Vagina (tissue), 2 donors: Measurements from ENCODE around the gene PTPN14. TPM values are rescaled to one million over a fixed set of nuclear protein-coding genes. Genes with fewer than 3 reads are reported as not detected.

Experiments used
- DNase-seq, 2 donors: peaks; one replicate each; pipeline ENCODE4 v3.0.0-alpha.2; 2017; ENCODE audit errors: extremely low spot score in 2 of 2
- H3K27ac ChIP-seq: fragments of 200-600 bp; sonication (generic); one replicate; pipeline ENCODE4 v1.5.1; 2019
- H3K27me3 ChIP-seq: fragments of 200-600 bp; sonication (generic); one replicate; pipeline ENCODE4 v1.5.1; 2019
- H3K36me3 ChIP-seq, 2 donors: fragments of 200-600 bp; sonication (generic); one replicate each; pipeline ENCODE4 v1.5.1; 2017 to 2019
- H3K4me1 ChIP-seq: fragments of 200-600 bp; sonication (generic); one replicate; pipeline ENCODE4 v1.5.1; 2019
- H3K4me3 ChIP-seq, 2 donors: fragments of 200-600 bp; sonication (generic); 1 replicate in 1 of 2; 2 replicates in 1 of 2; pipeline ENCODE4 v1.5.1; 2016 to 2019
- H3K9me3 ChIP-seq: fragments of 200-600 bp; sonication (generic); one replicate; pipeline ENCODE4 v1.5.1; 2019
- CTCF ChIP-seq, 3 experiments: fragments of 450-650 bp in 2 of 3; fragments of 200-600 bp in 1 of 3; sonication (generic) in 1 of 3; IDR thresholded peaks; one replicate each; pipeline ENCODE4 v1.5.1; 2017 to 2019; ENCODE audit warnings: antibody characterized with exemption in 3 of 3, mild to moderate bottlenecking in 2 of 3, moderate library complexity in 2 of 3
- POLR2A ChIP-seq, 2 donors: fragments of 450-650 bp; IDR thresholded peaks; one replicate each; pipeline ENCODE4 v1.6.1; 2017; ENCODE audit warnings: antibody characterized with exemption in 2 of 2, mild to moderate bottlenecking in 2 of 2, moderate library complexity in 2 of 2
- POLR2AphosphoS5 ChIP-seq, 2 donors: sonication (generic); formaldehyde crosslinking; IDR thresholded peaks; one replicate each; pipeline ENCODE4 v1.9.0; 2017; ENCODE audit warnings: antibody characterized with exemption in 2 of 2, mild to moderate bottlenecking in 2 of 2, low read depth in 1 of 2; ENCODE audit not compliant: insufficient read depth in 1 of 2
- intact Hi-C: fragments of 100-400 bp; cut with DNase I; formaldehyde crosslinking; loops from one replicate; pipeline ENCODE4 v1.15.1; 2023
- total RNA-seq: library from RNA; depleted of rRNA; stranded (reverse); fragments of >200 nt; gene quantifications from one replicate; pipeline ENCODE4 v1.2.3, GENCODE V29; 2016

Gene PTPN14
- total RNA-seq, 1 donor from 2014 or later = 24.3 TPM

GRCh38 chr1:214328770-214329469 lies 222.5 kb downstream of the PTPN14 start:
- Histone ChIP-seq H3K4me1 (peaks cover 18% of the 10 kb centered on the region), H3K4me3 (no peak overlapping the region), H3K27ac (no peak overlapping the region), H3K36me3 (no peaks in the 10 kb centered on the region), H3K9me3 (no peaks in the 10 kb centered on the region), H3K27me3 (no peaks in the 10 kb centered on the region)
- DNase-seq = no peak
- intact Hi-C loops = no loop called here
- TF ChIP-seq POLR2AphosphoS5 (IDR thresholded peaks at IDR 0.05; ENCODE audit: insufficient read depth in 1 of 2, low read depth in 1 of 2) (no peak), POLR2A (IDR thresholded peaks at IDR 0.05) (no peak), CTCF (IDR thresholded peaks at IDR 0.05) (peak; percentile 83 to 95 (median 86))

- Histone ChIP-seq H3K4me3 (no peak overlapping the region), H3K27ac (no peak overlapping the region), H3K36me3 (no peaks in the 10 kb centered on the region), H3K9me3 (no peaks in the 10 kb centered on the region), H3K27me3 (no peaks in the 10 kb centered on the region), H3K4me1 (peaks cover 18% of the 10 kb centered on the region)
- intact Hi-C loops = no loop called here
- no peak for DNase-seq
- TF ChIP-seq CTCF (IDR thresholded peaks at IDR 0.05) (no peak), POLR2AphosphoS5 (IDR thresholded peaks at IDR 0.05; ENCODE audit: insufficient read depth in 1 of 2, low read depth in 1 of 2) (no peak)
Observed at GRCh38 chr1:214327514-214327913, 223.9 kb downstream of the PTPN14 start.

- Histone ChIP-seq H3K27me3 (no peaks in the 10 kb centered on the region), H3K27ac (no peak overlapping the region), H3K4me3 (no peak overlapping the region), H3K4me1 (peaks cover 16% of the 10 kb centered on the region), H3K36me3 (no peaks in the 10 kb centered on the region), H3K9me3 (no peaks in the 10 kb centered on the region)
- no peak for DNase-seq
- intact Hi-C loops = no loop called here
- TF ChIP-seq CTCF (IDR thresholded peaks at IDR 0.05) (no peak), POLR2A (IDR thresholded peaks at IDR 0.05) (no peak), POLR2AphosphoS5 (IDR thresholded peaks at IDR 0.05; ENCODE audit: insufficient read depth in 1 of 2, low read depth in 1 of 2) (no peak)
Observed at GRCh38 chr1:214326406-214326805, 225.0 kb downstream of the PTPN14 start.

GRCh38 chr1:214324896-214325800 lies 226.3 kb downstream of the PTPN14 start:
- Histone ChIP-seq H3K27me3 (no peaks in the 10 kb centered on the region), H3K4me1 (peaks cover 6% of the 10 kb centered on the region), H3K4me3 (no peak overlapping the region), H3K27ac (no peak overlapping the region), H3K36me3 (no peaks in the 10 kb centered on the region), H3K9me3 (no peaks in the 10 kb centered on the region)
- no peak for TF ChIP-seq POLR2A (IDR thresholded peaks at IDR 0.05)
- no peak for TF ChIP-seq POLR2AphosphoS5 (IDR thresholded peaks at IDR 0.05; ENCODE audit: insufficient read depth in 1 of 2, low read depth in 1 of 2)
- TF ChIP-seq CTCF (IDR thresholded peaks at IDR 0.05) = no peak
- intact Hi-C loops = no loop called here
- peak in 1 of 2 donors; percentile 65 for DNase-seq
